ENCODE data around the gene SIGLECL1. TPM values are rescaled to one million over a fixed set of nuclear protein-coding genes. Genes with fewer than 3 reads are reported as not detected.

Gene SIGLECL1
- total RNA-seq, 1 experiment from 2014 or later = not detected

DNA sequence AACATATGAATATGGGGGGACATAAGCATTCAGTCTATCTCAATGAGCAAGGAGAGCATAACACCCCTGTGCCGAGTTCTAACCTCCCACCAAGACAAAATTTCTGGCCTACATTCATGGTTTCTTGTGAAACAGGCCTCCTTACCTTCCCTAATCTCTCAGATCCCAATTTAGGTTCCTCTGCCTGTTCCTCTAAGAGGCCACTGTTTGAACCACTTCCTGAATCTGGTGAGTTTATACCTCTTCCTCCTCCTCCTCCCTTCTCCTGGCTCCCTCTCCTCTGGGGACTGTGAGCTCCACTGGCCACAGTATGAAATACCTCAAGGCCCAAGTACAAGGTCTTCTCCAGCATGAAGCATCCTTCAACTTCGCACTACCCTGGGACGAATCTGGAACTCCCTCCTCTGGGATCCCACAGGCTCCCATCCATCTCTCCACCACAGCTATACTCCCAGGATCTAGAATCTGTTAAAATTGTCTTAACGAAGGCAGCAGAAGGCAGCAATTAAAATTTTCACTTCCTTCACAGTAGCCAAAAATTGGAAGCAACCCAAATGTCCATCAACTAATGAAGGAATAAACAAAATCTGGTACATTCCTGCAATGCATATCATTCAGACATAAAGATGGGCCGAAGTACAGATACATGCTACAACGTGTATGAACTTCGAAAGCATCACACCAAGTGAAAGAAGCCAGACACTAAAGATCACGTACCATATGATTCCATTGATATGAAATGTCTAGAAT, 7.8 kb upstream of the SIGLECL1 start:
- ChIA-PET POLR2A (ENCODE audit: low non-redundant PET) (no interaction called here), CTCF (no interaction called here)
- H3K27me3 ChIP-seq (replicated peaks; ENCODE audit: insufficient read depth, low read depth, low read length, poor library complexity) = peaks cover 28% of the 10 kb centered on the region
- no peaks in the 10 kb centered on the region for H3K9me3 ChIP-seq (ENCODE audit: low read depth, low read length, poor library complexity, severe bottlenecking)
- H3K36me3 ChIP-seq (ENCODE audit: insufficient read depth, low read length, poor library complexity, severe bottlenecking) = no peaks in the 10 kb centered on the region
- TF ChIP-seq, protein P1, sequence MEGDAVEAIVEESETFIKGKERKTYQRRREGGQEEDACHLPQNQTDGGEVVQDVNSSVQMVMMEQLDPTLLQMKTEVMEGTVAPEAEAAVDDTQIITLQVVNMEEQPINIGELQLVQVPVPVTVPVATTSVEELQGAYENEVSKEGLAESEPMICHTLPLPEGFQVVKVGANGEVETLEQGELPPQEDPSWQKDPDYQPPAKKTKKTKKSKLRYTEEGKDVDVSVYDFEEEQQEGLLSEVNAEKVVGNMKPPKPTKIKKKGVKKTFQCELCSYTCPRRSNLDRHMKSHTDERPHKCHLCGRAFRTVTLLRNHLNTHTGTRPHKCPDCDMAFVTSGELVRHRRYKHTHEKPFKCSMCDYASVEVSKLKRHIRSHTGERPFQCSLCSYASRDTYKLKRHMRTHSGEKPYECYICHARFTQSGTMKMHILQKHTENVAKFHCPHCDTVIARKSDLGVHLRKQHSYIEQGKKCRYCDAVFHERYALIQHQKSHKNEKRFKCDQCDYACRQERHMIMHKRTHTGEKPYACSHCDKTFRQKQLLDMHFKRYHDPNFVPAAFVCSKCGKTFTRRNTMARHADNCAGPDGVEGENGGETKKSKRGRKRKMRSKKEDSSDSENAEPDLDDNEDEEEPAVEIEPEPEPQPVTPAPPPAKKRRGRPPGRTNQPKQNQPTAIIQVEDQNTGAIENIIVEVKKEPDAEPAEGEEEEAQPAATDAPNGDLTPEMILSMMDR (conservative IDR thresholded peaks at IDR 0.05; ENCODE audit: low read depth, low read length) = no peak
- no peak for TF ChIP-seq EZH2 (IDR thresholded peaks at IDR 0.05; ENCODE audit: borderline replicate concordance, low read depth, low read length, poor library complexity, severe bottlenecking)
- no peak overlapping the region for H3K27ac ChIP-seq (ENCODE audit: low read depth, low read length, poor library complexity, severe bottlenecking)
- H3K4me3 ChIP-seq (ENCODE audit: low read depth, low read length, poor library complexity, severe bottlenecking) = no peak overlapping the region
- H3K4me1 ChIP-seq (ENCODE audit: insufficient read depth, low read length, poor library complexity, severe bottlenecking) = no peaks in the 10 kb centered on the region
- no peak for DNase-seq (ENCODE audit: low spot score)
- intact Hi-C loops (cut with micrococcal nuclease; ENCODE audit: unreplicated experiment) = no loop called here
- BruUV-seq (replicated peaks) = no TSS peak

DNA sequence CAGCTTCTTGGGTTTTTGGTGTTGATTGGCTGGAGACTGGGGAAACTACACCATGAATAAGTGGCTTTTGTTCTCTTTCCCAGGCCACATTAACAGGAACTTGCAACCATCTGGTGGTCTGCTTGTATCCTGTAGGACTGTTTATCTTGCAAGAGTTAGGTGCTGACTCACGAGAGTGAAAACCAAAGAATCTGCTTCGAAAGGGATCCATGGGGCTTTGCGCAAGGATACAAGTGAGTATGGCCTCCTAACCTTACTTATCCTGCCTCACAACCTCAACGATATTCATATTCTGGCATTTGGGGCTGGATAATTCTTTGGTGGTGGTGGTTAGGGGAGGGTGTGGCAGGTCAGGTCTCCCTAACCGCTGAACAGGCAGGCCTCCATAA, 4.7 kb upstream of the SIGLECL1 start:
- CTCF ChIA-PET = no interaction called here
- intact Hi-C loops (cut with micrococcal nuclease; ENCODE audit: unreplicated experiment) = no loop called here

DNA sequence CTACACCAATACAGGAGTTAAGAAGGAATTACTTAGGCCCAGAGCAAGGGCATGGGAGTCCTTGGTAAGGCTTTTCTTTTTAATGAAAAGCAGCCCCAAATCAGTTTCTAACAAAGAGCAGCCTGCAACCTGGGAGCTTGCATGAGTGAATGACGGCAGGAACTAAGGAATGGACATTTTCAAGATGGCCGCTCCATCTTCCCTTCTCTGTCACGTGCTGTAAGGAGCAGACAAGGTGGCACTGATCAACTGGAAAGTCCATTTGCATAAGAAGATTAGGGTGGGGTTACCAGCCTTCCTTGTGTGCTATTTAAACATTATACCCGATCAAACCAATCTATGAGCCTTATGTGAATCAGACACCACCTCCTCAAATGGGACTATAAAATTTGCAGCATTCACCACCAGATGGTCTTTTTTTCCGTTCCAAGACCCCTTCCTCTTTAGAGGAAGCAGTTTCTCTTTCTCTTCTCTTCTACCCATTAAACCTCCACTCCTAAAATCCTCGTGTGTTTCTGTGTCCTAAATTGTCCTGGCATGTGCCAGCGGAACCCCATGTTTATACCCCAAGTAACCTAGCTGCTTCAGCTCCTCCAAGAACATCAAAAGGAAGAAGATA, 2.8 kb upstream of the SIGLECL1 start:
- Histone ChIP-seq H3K27me3 (replicated peaks; ENCODE audit: insufficient read depth, low read depth, low read length, poor library complexity) (no peaks in the 10 kb centered on the region), H3K27ac (ENCODE audit: low read depth, low read length, poor library complexity, severe bottlenecking) (no peak overlapping the region), H3K36me3 (ENCODE audit: insufficient read depth, low read length, poor library complexity, severe bottlenecking) (no peaks in the 10 kb centered on the region), H3K4me3 (ENCODE audit: low read depth, low read length, poor library complexity, severe bottlenecking) (no peak overlapping the region), H3K4me1 (ENCODE audit: insufficient read depth, low read length, poor library complexity, severe bottlenecking) (no peaks in the 10 kb centered on the region), H3K9me3 (ENCODE audit: low read depth, low read length, poor library complexity, severe bottlenecking) (no peaks in the 10 kb centered on the region)
- ChIA-PET POLR2A (ENCODE audit: low non-redundant PET) (no interaction called here), CTCF (no interaction called here)
- TF ChIP-seq, protein P1 (conservative IDR thresholded peaks at IDR 0.05; ENCODE audit: low read depth, low read length) = no peak
- TF ChIP-seq EZH2 (IDR thresholded peaks at IDR 0.05; ENCODE audit: borderline replicate concordance, low read depth, low read length, poor library complexity, severe bottlenecking) = no peak
- no TSS peak for BruUV-seq (replicated peaks)
- intact Hi-C loops (cut with micrococcal nuclease; ENCODE audit: unreplicated experiment) = no loop called here
- DNase-seq (ENCODE audit: low spot score) = no peak

More for the DNA sequence above, 4.7 kb upstream of the SIGLECL1 start:
- no peak for TF ChIP-seq EZH2 (IDR thresholded peaks at IDR 0.05; ENCODE audit: borderline replicate concordance, low read depth, low read length, poor library complexity, severe bottlenecking)
- TF ChIP-seq, protein P1 (conservative IDR thresholded peaks at IDR 0.05; ENCODE audit: low read depth, low read length) = no peak
- Histone ChIP-seq H3K36me3 (ENCODE audit: insufficient read depth, low read length, poor library complexity, severe bottlenecking) (no peaks in the 10 kb centered on the region), H3K4me3 (ENCODE audit: low read depth, low read length, poor library complexity, severe bottlenecking) (no peak overlapping the region), H3K27me3 (replicated peaks; ENCODE audit: insufficient read depth, low read depth, low read length, poor library complexity) (peaks cover under 1% of the 10 kb centered on the region), H3K9me3 (ENCODE audit: low read depth, low read length, poor library complexity, severe bottlenecking) (no peaks in the 10 kb centered on the region), H3K27ac (ENCODE audit: low read depth, low read length, poor library complexity, severe bottlenecking) (no peak overlapping the region), H3K4me1 (ENCODE audit: insufficient read depth, low read length, poor library complexity, severe bottlenecking) (no peaks in the 10 kb centered on the region)
- POLR2A ChIA-PET (ENCODE audit: low non-redundant PET) = no interaction called here
- BruUV-seq (replicated peaks) = no TSS peak
- no peak for DNase-seq (ENCODE audit: low spot score)
